DND-41 (cell line): ENCODE results near the gene SIN3B.

Source experiments
- ATAC-seq: fragments of 200-7000 bp; cut with Tn5 transposase; 3 replicates; pipeline ENCODE4 v1.9.1; 2021; ENCODE audit warnings: low read depth; ENCODE audit not compliant: insufficient read depth
- DNase-seq: peaks from one replicate; pipeline ENCODE4 v3.0.0-alpha.2; 2020
- H2AFZ ChIP-seq: 2 replicates; pipeline ENCODE4 v1.6.0; 2012; ENCODE audit warnings: low read depth, low read length
- H3K27ac ChIP-seq: 2 replicates; pipeline ENCODE4 v1.5.1; 2012; ENCODE audit warnings: low read length, inconsistent platforms
- H3K27me3 ChIP-seq: fragments of 200-600 bp; sonication (generic); 2 replicates; pipeline ENCODE4 v1.6.0; 2012; ENCODE audit warnings: low read length, mild to moderate bottlenecking, inconsistent platforms; ENCODE audit not compliant: insufficient read depth, poor library complexity
- H3K36me3 ChIP-seq: 2 replicates; pipeline ENCODE4 v1.5.1; 2012; ENCODE audit warnings: low read length, inconsistent platforms; ENCODE audit not compliant: insufficient read depth
- H3K4me1 ChIP-seq: 2 replicates; pipeline ENCODE4 v1.5.1; 2012; ENCODE audit warnings: mild to moderate bottlenecking, low read length; ENCODE audit not compliant: insufficient read depth
- H3K4me2 ChIP-seq: 2 replicates; pipeline ENCODE4 v1.6.0; 2012; ENCODE audit warnings: mild to moderate bottlenecking, moderate library complexity, low read length, inconsistent platforms; ENCODE audit not compliant: insufficient read depth
- H3K4me3 ChIP-seq, 2 experiments: fragments of 200-600 bp in 1 of 2; shearing (Covaris generic) in 1 of 2; 2 replicates each; pipeline ENCODE4 v1.5.1; 2012 to 2016; ENCODE audit warnings: inconsistent platforms in 2 of 2, low read length in 2 of 2, mild to moderate bottlenecking in 2 of 2, low read depth in 1 of 2, moderate library complexity in 1 of 2
- H3K79me2 ChIP-seq: 2 replicates; pipeline ENCODE4 v1.6.0; 2012; ENCODE audit warnings: low read length, inconsistent platforms; ENCODE audit not compliant: insufficient read depth
- H3K9ac ChIP-seq: 2 replicates; pipeline ENCODE4 v1.6.0; 2012; ENCODE audit warnings: low read depth, mild to moderate bottlenecking, inconsistent platforms, low read length, moderate library complexity
- H3K9me3 ChIP-seq: 2 replicates; pipeline ENCODE4 v1.5.1; 2012; ENCODE audit warnings: low read length, moderate library complexity, mild to moderate bottlenecking, inconsistent platforms; ENCODE audit not compliant: insufficient read depth, severe bottlenecking
- H4K20me1 ChIP-seq: 2 replicates; pipeline ENCODE4 v1.6.0; 2012; ENCODE audit warnings: low read length; ENCODE audit not compliant: insufficient read depth
- EZH2 ChIP-seq: IDR thresholded peaks from 3 replicates; pipeline ENCODE4 v1.6.1; 2012; ENCODE audit warnings: borderline replicate concordance, low read depth, mild to moderate bottlenecking, moderate library complexity, low read length, inconsistent platforms; ENCODE audit not compliant: severe bottlenecking
- TF ChIP-seq, protein P1 (sequence below): IDR thresholded peaks from 2 replicates; pipeline ENCODE4 v1.5.1; 2012; ENCODE audit warnings: borderline replicate concordance, low read length, moderate library complexity, mild to moderate bottlenecking; ENCODE audit not compliant: poor library complexity, severe bottlenecking; ENCODE audit errors: extremely low read depth

The SIN3B gene

DNA sequence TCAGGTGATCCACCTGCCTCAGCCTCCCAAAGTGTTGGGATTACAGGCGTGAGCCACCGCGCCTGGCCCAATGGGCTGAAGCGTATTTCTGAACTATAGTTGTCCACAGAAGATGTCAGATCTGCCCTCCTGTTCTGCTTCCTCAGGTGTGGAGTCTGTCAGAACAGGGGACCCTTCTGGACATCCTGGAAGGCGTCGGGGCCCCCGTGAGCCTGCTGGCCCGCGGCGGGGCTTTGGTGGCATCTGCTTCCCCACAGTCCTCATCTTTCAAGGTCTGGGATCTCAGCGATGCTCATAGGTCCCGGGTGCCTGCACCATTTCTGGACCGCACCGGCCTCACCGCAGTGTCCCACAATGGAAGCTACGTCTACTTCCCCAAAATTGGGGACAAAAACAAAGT is 29.5 kb upstream of the SIN3B start:
- H3K4me3 ChIP-seq, result no peak overlapping the region
- peaks cover 16% of the 10 kb centered on the region for H3K9me3 ChIP-seq
- H2AFZ ChIP-seq, result no peak overlapping the region
- H3K27me3 ChIP-seq, result no peaks in the 10 kb centered on the region
- ATAC-seq (no peak), DNase-seq (no peak)
- no peak overlapping the region for H3K4me2 ChIP-seq
- H3K4me1 ChIP-seq, result no peaks in the 10 kb centered on the region
- no peaks in the 10 kb centered on the region for H3K36me3 ChIP-seq
- H4K20me1 ChIP-seq, result no peaks in the 10 kb centered on the region
- H3K79me2 ChIP-seq, result no peaks in the 10 kb centered on the region
- TF ChIP-seq, protein P1, sequence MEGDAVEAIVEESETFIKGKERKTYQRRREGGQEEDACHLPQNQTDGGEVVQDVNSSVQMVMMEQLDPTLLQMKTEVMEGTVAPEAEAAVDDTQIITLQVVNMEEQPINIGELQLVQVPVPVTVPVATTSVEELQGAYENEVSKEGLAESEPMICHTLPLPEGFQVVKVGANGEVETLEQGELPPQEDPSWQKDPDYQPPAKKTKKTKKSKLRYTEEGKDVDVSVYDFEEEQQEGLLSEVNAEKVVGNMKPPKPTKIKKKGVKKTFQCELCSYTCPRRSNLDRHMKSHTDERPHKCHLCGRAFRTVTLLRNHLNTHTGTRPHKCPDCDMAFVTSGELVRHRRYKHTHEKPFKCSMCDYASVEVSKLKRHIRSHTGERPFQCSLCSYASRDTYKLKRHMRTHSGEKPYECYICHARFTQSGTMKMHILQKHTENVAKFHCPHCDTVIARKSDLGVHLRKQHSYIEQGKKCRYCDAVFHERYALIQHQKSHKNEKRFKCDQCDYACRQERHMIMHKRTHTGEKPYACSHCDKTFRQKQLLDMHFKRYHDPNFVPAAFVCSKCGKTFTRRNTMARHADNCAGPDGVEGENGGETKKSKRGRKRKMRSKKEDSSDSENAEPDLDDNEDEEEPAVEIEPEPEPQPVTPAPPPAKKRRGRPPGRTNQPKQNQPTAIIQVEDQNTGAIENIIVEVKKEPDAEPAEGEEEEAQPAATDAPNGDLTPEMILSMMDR, result no peak
- TF ChIP-seq EZH2, result no peak
- H3K27ac ChIP-seq, result no peak overlapping the region
- no peak overlapping the region for H3K9ac ChIP-seq

DNA sequence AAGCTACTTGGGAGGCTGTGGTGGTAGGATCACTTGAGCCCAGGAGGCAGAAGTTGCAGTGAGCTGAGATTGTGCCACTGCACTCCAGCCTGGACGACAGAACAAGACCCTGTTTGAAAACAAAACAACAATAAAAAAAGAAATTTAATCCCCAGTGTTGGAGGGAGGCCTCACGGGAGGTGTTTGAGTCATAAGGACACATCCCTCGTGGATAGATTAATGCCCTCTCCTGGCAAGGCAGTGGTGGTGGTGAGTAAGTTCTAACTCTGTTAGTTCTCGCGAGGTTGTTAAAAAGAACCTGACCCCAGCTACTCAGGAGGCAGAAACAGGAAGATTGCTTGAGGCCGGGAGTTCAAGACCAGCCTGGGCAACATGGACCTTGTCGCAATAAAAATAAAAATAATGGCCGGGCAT is 27.6 kb upstream of the SIN3B start:
- no peaks in the 10 kb centered on the region for H3K36me3 ChIP-seq
- no peak overlapping the region for H2AFZ ChIP-seq
- peaks cover 2% of the 10 kb centered on the region for H3K9me3 ChIP-seq
- H3K27ac ChIP-seq, result no peak overlapping the region
- H4K20me1 ChIP-seq, result no peaks in the 10 kb centered on the region
- ATAC-seq, result no peak
- no peak overlapping the region for H3K4me3 ChIP-seq
- H3K9ac ChIP-seq, result no peak overlapping the region
- H3K4me2 ChIP-seq, result no peak overlapping the region
- TF ChIP-seq, protein P1, result no peak
- no peak for TF ChIP-seq EZH2
- H3K4me1 ChIP-seq, result no peaks in the 10 kb centered on the region
- no peak for DNase-seq
- no peaks in the 10 kb centered on the region for H3K27me3 ChIP-seq
- no peaks in the 10 kb centered on the region for H3K79me2 ChIP-seq

DNA sequence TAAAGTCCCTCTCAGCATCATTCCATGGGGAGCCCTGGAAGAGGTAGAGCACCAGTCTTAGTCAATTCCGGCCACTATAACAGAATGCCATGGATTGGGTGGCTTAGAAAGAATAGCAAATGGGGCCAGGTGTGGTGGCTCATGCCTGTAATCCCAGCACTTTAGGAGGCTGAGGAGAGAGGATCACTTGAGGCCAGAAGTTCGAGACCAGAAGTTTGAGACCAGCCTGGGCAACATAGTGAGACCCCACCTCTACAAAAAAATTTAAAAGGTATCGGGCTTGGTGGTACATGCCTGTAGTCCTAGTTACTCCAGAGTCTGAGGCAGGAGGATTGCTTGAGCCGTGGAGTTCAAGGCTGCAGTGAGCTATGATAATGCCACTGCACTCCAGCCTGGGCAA is 25.0 kb upstream of the SIN3B start:
- H3K27ac ChIP-seq, result no peak overlapping the region
- no peak for DNase-seq

More for the DNA sequence above, 25.0 kb upstream of the SIN3B start:
- no peak overlapping the region for H2AFZ ChIP-seq
- H3K4me3 ChIP-seq, result no peak overlapping the region
- H3K4me2 ChIP-seq, result no peak overlapping the region
- H3K27me3 ChIP-seq, result no peaks in the 10 kb centered on the region
- no peaks in the 10 kb centered on the region for H3K4me1 ChIP-seq
- H3K9ac ChIP-seq, result no peak overlapping the region
- no peak for ATAC-seq
- H3K9me3 ChIP-seq, result no peaks in the 10 kb centered on the region
- TF ChIP-seq, protein P1, result no peak
- TF ChIP-seq EZH2, result no peak
- H3K79me2 ChIP-seq, result no peaks in the 10 kb centered on the region
- H3K36me3 ChIP-seq, result no peaks in the 10 kb centered on the region
- H4K20me1 ChIP-seq, result no peaks in the 10 kb centered on the region
